Activated naive CD8-positive, alpha-beta T cell treated with anti-CD3 and anti-CD28 coated beads, Interleukin-2, amount 50 U/mL, for 16 hours (primary cell): ENCODE data around the gene PDE9A.
A peak's percentile ranks its signal among the peaks of the same experiment; 100 is the strongest.
"Not testable (repeated sequence)": the region's sequence is repeated elsewhere in the genome, so short reads cannot be mapped to it uniquely, and the experiment has no call there.

Experiments used
- DNase-seq: peaks from one replicate; pipeline ENCODE4 v3.0.0-alpha.2; 2020; ENCODE audit warnings: low read depth, low spot score

PDE9A gene

GRCh38 chr21:42796327-42797062 is 143.1 kb downstream of the PDE9A start:
- DNase-seq: no peak

- DNase-seq: no peak
Observed at GRCh38 chr21:42797522-42797921, 144.1 kb downstream of the PDE9A start.

GRCh38 chr21:42798106-42798505 is 144.7 kb downstream of the PDE9A start:
- no peak for DNase-seq

DNA sequence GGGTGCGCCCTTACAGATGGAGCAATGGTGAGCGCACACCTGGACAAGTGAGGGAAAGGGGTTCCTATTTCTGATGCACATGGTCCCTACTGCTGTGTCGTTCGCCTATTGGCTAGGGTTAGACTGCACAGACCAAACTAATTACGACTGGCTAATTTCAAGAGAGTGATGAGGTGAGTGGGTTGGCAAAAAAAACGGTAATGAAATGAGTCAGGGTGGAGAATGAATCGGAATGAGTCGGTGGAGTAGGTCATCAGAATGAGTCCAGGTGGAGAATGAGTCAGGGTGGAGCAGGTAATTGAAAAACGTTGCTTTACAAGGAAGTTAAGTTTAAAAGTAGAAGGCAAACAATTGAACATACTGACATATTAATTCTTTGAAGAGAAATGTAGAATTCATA is 146.1 kb downstream of the PDE9A start:
- DNase-seq: no peak

- no peak for DNase-seq
Observed at GRCh38 chr21:42799948-42800347, 146.5 kb downstream of the PDE9A start.

- DNase-seq: not testable (repeated sequence)
Observed at GRCh38 chr21:42801616-42802015, 148.2 kb downstream of the PDE9A start.

GRCh38 chr21:42806509-42807140 is 153.2 kb downstream of the PDE9A start:
- DNase-seq: no peak

- not testable (repeated sequence) for DNase-seq
Observed at GRCh38 chr21:42807293-42807895, 154.0 kb downstream of the PDE9A start.

- DNase-seq: no peak
Observed at GRCh38 chr21:42807938-42808613, 154.7 kb downstream of the PDE9A start.

DNA sequence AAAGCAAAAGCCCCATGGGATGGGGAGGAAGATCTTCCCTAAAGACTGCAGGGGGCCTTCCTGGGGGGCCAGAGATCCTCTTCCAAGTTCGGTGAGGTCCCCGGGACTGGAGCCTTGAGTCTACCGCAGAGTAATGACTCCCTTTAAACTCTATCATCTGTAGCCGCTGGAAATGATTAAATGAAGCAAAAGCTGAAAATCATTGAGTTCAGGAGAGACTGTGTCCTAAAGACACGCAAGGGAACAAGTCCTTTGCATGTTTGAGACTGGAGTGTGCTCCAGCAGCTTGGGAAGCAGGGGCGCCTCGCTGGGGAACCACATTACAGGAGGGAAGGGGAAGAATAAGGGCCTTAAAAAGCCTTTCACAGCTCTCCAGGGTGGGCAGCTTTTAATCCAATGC is 155.8 kb downstream of the PDE9A start:
- no peak for DNase-seq

GRCh38 chr21:42809577-42810475 is 156.4 kb downstream of the PDE9A start:
- DNase-seq: no peak

DNA sequence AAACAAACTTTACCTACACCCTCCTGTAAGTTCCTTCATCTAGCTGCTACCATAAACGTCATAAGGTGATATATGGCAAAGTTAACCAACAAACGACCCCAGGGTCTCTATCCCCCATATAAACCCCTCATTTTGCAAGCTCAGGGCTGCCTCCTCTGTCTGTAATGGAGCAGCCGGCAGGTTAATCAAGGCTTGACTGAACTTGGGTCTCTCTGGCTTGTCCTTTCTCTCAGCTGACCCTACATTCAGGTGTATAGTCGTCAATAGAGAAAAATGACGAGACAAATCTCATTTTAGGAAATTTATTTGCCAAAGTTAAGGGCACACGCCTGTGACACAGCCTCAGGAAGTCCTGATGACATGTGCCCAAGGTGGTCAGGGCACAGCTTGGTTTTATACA is 158.5 kb downstream of the PDE9A start:
- DNase-seq: no peak

DNA sequence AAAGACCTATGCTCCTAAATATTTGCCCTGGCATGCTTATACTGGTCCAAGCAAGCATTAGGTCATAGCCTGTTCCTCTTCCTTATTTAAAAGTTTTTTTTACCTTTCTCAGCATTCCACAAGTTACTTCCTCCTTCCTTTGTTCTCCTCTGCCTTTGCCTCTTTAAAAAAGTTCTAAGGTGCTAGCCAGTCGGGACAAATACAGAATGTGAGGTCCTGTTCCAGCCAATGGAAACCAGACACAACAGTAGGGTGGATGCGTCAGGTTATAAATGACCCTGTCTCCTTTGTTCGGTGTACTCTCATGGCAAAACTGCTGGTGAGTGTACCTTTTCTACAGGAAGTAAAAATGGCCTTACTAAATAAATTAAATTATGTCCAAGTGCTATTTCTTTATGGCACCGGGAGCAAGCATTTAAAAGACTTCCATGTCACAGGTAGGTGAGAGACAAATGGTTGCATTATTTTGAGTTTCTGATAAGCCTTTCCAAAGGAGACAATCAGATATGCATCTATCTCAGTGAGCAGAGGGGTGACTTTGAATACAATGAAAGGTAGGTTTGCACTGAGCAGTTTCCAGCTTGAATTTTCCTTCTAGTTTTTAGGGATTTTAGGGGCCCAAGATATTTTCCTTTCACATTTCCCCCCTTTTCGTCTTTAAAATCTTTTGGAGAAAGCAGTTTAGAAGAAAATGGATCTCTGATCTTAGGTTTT is 159.3 kb downstream of the PDE9A start:
- DNase-seq: not testable (repeated sequence)

GRCh38 chr21:42815217-42815616 is 161.8 kb downstream of the PDE9A start:
- no peak for DNase-seq

GRCh38 chr21:42818328-42818749 is 164.9 kb downstream of the PDE9A start:
- peak; percentile 40 for DNase-seq

- DNase-seq: no peak
Observed at GRCh38 chr21:42819861-42820615, 166.6 kb downstream of the PDE9A start.

GRCh38 chr21:42820616-42821465 is 167.4 kb downstream of the PDE9A start:
- DNase-seq: no peak
